Medulla oblongata (tissue), 1 donor: ENCODE measurements around the gene RFC1.
"Not testable (repeated sequence)": the region's sequence is repeated elsewhere in the genome, so short reads cannot be mapped to it uniquely, and the experiment has no call there.

Experiments used
- DNase-seq: peaks from one replicate; pipeline ENCODE4 v3.0.0-alpha.2; 2015; ENCODE audit errors: extremely low spot score

The RFC1 gene

GRCh38 chr4:39365830-39366771, at the start of gene RFC1:
Gene RFC1 (minus strand): TSS chr4:39366362. CDS start chr4:39366241, 121 bp downstream.
- DNase-seq = peak; percentile 90

GRCh38 chr4:39415678-39416283, 49.6 kb upstream of the RFC1 start:
- DNase-seq = no peak

GRCh38 chr4:39411561-39411960, 45.4 kb upstream of the RFC1 start:
- DNase-seq = not testable (repeated sequence)

- DNase-seq = no peak
Observed at GRCh38 chr4:39410415-39410814, 44.3 kb upstream of the RFC1 start.

GRCh38 chr4:39407584-39407885, 41.4 kb upstream of the RFC1 start:
- DNase-seq = no peak

- peak; percentile 3 for DNase-seq
Observed at GRCh38 chr4:39406763-39407583, 40.8 kb upstream of the RFC1 start, which contains the start of gene KLB. Gene KLB (plus strand): TSS chr4:39406930. CDS start chr4:39406950, 20 bp downstream.

GRCh38 chr4:39401640-39402039, 35.5 kb upstream of the RFC1 start:
- not testable (repeated sequence) for DNase-seq

- DNase-seq = no peak
Observed at GRCh38 chr4:39394706-39395105, 28.5 kb upstream of the RFC1 start.

GRCh38 chr4:39390603-39391002, 24.4 kb upstream of the RFC1 start:
- DNase-seq = no peak

GRCh38 chr4:39384563-39384962, 18.4 kb upstream of the RFC1 start:
- no peak for DNase-seq

- DNase-seq = no peak
Observed at GRCh38 chr4:39383690-39384089, 17.5 kb upstream of the RFC1 start.

- no peak for DNase-seq
Observed at GRCh38 chr4:39375478-39375877, 9.3 kb upstream of the RFC1 start.

GRCh38 chr4:39371209-39371608, 5.0 kb upstream of the RFC1 start:
- DNase-seq = not testable (repeated sequence)

- no peak for DNase-seq
Observed at GRCh38 chr4:39369301-39369700, 3.1 kb upstream of the RFC1 start.

- DNase-seq = no peak
Observed at GRCh38 chr4:39367166-39367565, 1.0 kb upstream of the RFC1 start.

GRCh38 chr4:39365360-39365759, 802 bp downstream of the RFC1 start:
- DNase-seq = no peak

- no peak for DNase-seq
Observed at GRCh38 chr4:39363773-39364393, 2.3 kb downstream of the RFC1 start.

- no peak for DNase-seq
Observed at GRCh38 chr4:39362827-39363226, 3.3 kb downstream of the RFC1 start.

GRCh38 chr4:39360611-39361010, 5.6 kb downstream of the RFC1 start:
- not testable (repeated sequence) for DNase-seq

- DNase-seq = no peak
Observed at GRCh38 chr4:39357002-39357401, 9.2 kb downstream of the RFC1 start.

GRCh38 chr4:39354254-39354552, 12.0 kb downstream of the RFC1 start:
- no peak for DNase-seq
